NT2/D1 (cell line): ENCODE measurements around the gene HLA-DPB1.
A peak's percentile ranks its signal among the peaks of the same experiment; 100 is the strongest.

Source experiments
- DNase-seq: peaks from one replicate; pipeline ENCODE4 v3.0.0-alpha.2; 2011; ENCODE audit warnings: low read depth, low spot score
- H3K27me3 ChIP-seq: 2 replicates; pipeline ENCODE4 v1.6.0; 2011; ENCODE audit warnings: mild to moderate bottlenecking; ENCODE audit not compliant: insufficient read length, insufficient read depth
- H3K36me3 ChIP-seq: 2 replicates; pipeline ENCODE4 v1.6.1; 2011; ENCODE audit warnings: mild to moderate bottlenecking, low read length, mixed read lengths; ENCODE audit not compliant: insufficient read depth, insufficient read length
- H3K4me1 ChIP-seq: 2 replicates; pipeline ENCODE4 v1.5.1; 2011; ENCODE audit not compliant: insufficient read depth, insufficient read length
- H3K4me3 ChIP-seq: 2 replicates; pipeline ENCODE4 v1.5.1; 2011; ENCODE audit warnings: low read depth; ENCODE audit not compliant: insufficient read length
- H3K9ac ChIP-seq: 2 replicates; pipeline ENCODE4 v1.6.0; 2011; ENCODE audit warnings: low read depth; ENCODE audit not compliant: insufficient read length
- H3K9me3 ChIP-seq: 2 replicates; pipeline ENCODE4 v1.5.1; 2011; ENCODE audit warnings: mild to moderate bottlenecking, low read length; ENCODE audit not compliant: insufficient read depth
- SUZ12 ChIP-seq: IDR thresholded peaks from 2 replicates; pipeline ENCODE4 v1.6.1; 2011; ENCODE audit not compliant: insufficient read length, insufficient read depth; ENCODE audit errors: extremely low read depth
- YY1 ChIP-seq: IDR thresholded peaks from 2 replicates; pipeline ENCODE4 v1.6.1; 2011; ENCODE audit not compliant: insufficient read length, insufficient read depth
- ZNF274 ChIP-seq: IDR thresholded peaks from 2 replicates; pipeline ENCODE4 v1.6.1; 2011; ENCODE audit warnings: mild to moderate bottlenecking, low read depth, low read length

HLA-DPB1 gene

GRCh38 chr6:33116841-33117711 is 41.3 kb downstream of the HLA-DPB1 start:
- no peak for TF ChIP-seq ZNF274
- no peak for TF ChIP-seq YY1
- no peak for TF ChIP-seq SUZ12
- Histone ChIP-seq H3K36me3 (no peaks in the 10 kb centered on the region), H3K9me3 (no peaks in the 10 kb centered on the region), H3K27me3 (peaks cover 3% of the 10 kb centered on the region), H3K4me1 (no peaks in the 10 kb centered on the region), H3K4me3 (peak overlapping the region; percentile 69), H3K9ac (peak overlapping the region; percentile 79)
- no peak for DNase-seq

GRCh38 chr6:33117811-33118277 is 42.1 kb downstream of the HLA-DPB1 start:
- Histone ChIP-seq H3K36me3 (no peaks in the 10 kb centered on the region), H3K4me1 (no peaks in the 10 kb centered on the region), H3K9me3 (peaks cover 4% of the 10 kb centered on the region; the same call in 1 of the 2 replicates), H3K9ac (peak overlapping the region; percentile 79), H3K27me3 (peaks cover 1% of the 10 kb centered on the region), H3K4me3 (peak overlapping the region; percentile 69)
- no peak for TF ChIP-seq SUZ12
- TF ChIP-seq YY1 = no peak
- no peak for TF ChIP-seq ZNF274
- DNase-seq = no peak

- no peaks in the 10 kb centered on the region for H3K36me3 ChIP-seq
- no peak for TF ChIP-seq ZNF274
- no peak for TF ChIP-seq YY1
- TF ChIP-seq SUZ12 = no peak
- DNase-seq = no peak
- H3K9ac ChIP-seq = no peak overlapping the region
- H3K9me3 ChIP-seq = peaks cover 12% of the 10 kb centered on the region
- H3K27me3 ChIP-seq = no peaks in the 10 kb centered on the region
- no peaks in the 10 kb centered on the region for H3K4me1 ChIP-seq
- H3K4me3 ChIP-seq = peak overlapping the region; percentile 69
Observed at GRCh38 chr6:33118525-33119123, 42.8 kb downstream of the HLA-DPB1 start.

- Histone ChIP-seq H3K4me3 (no peak overlapping the region), H3K27me3 (no peaks in the 10 kb centered on the region), H3K9ac (no peak overlapping the region), H3K36me3 (no peaks in the 10 kb centered on the region), H3K9me3 (peaks cover 26% of the 10 kb centered on the region), H3K4me1 (no peaks in the 10 kb centered on the region)
- no peak for DNase-seq
- TF ChIP-seq YY1 (no peak), ZNF274 (no peak), SUZ12 (no peak)
Observed at GRCh38 chr6:33120001-33120400, 44.2 kb downstream of the HLA-DPB1 start.

- Histone ChIP-seq H3K4me1 (no peaks in the 10 kb centered on the region), H3K36me3 (no peaks in the 10 kb centered on the region), H3K27me3 (no peaks in the 10 kb centered on the region), H3K9ac (no peak overlapping the region), H3K9me3 (peaks cover 29% of the 10 kb centered on the region), H3K4me3 (no peak overlapping the region)
- DNase-seq = no peak
- TF ChIP-seq YY1 (no peak), SUZ12 (no peak), ZNF274 (no peak)
Observed at GRCh38 chr6:33123181-33123580, 47.4 kb downstream of the HLA-DPB1 start.

- no peaks in the 10 kb centered on the region for H3K4me1 ChIP-seq
- DNase-seq = no peak
- no peaks in the 10 kb centered on the region for H3K27me3 ChIP-seq
- TF ChIP-seq YY1 (no peak), SUZ12 (no peak), ZNF274 (no peak)
- no peak overlapping the region for H3K9ac ChIP-seq
- H3K36me3 ChIP-seq = no peaks in the 10 kb centered on the region
- peaks cover 29% of the 10 kb centered on the region for H3K9me3 ChIP-seq
- no peak overlapping the region for H3K4me3 ChIP-seq
Observed at GRCh38 chr6:33123732-33124524, 48.1 kb downstream of the HLA-DPB1 start.
